ENCODE data around the gene PDGFA.
A peak's percentile ranks its signal among the peaks of the same experiment; 100 is the strongest.

PDGFA gene

GRCh38 chr7:494906-495305 is 24.7 kb downstream of the PDGFA start:
- no peak overlapping the region for H3K4me3 ChIP-seq (ENCODE audit: insufficient read length, low read depth)
- no peaks in the 10 kb centered on the region for H3K9me3 ChIP-seq (ENCODE audit: insufficient read depth, low read length)
- TF ChIP-seq ZNF274 (IDR thresholded peaks at IDR 0.05; ENCODE audit: low read depth, low read length) (no peak), SUZ12 (IDR thresholded peaks at IDR 0.05; ENCODE audit: extremely low read depth, insufficient read depth, insufficient read length) (no peak), YY1 (IDR thresholded peaks at IDR 0.05; ENCODE audit: insufficient read depth, insufficient read length) (no peak)
- DNase-seq (ENCODE audit: low read depth, low spot score): no peak
- peaks cover 34% of the 10 kb centered on the region for H3K4me1 ChIP-seq (ENCODE audit: insufficient read depth, insufficient read length)
- peaks cover 42% of the 10 kb centered on the region for H3K36me3 ChIP-seq (ENCODE audit: insufficient read depth, insufficient read length, low read length)
- H3K9ac ChIP-seq (ENCODE audit: insufficient read length, low read depth): no peak overlapping the region
- H3K27me3 ChIP-seq (ENCODE audit: insufficient read depth, insufficient read length): no peaks in the 10 kb centered on the region

GRCh38 chr7:494259-494687 is 25.4 kb downstream of the PDGFA start:
- Histone ChIP-seq H3K4me3 (ENCODE audit: insufficient read length, low read depth) (no peak overlapping the region), H3K4me1 (ENCODE audit: insufficient read depth, insufficient read length) (peaks cover 34% of the 10 kb centered on the region), H3K27me3 (ENCODE audit: insufficient read depth, insufficient read length) (no peaks in the 10 kb centered on the region), H3K36me3 (ENCODE audit: insufficient read depth, insufficient read length, low read length) (peaks cover 36% of the 10 kb centered on the region), H3K9me3 (ENCODE audit: insufficient read depth, low read length) (peaks cover 5% of the 10 kb centered on the region), H3K9ac (ENCODE audit: insufficient read length, low read depth) (no peak overlapping the region)
- TF ChIP-seq YY1 (IDR thresholded peaks at IDR 0.05; ENCODE audit: insufficient read depth, insufficient read length) (no peak), ZNF274 (IDR thresholded peaks at IDR 0.05; ENCODE audit: low read depth, low read length) (no peak), SUZ12 (IDR thresholded peaks at IDR 0.05; ENCODE audit: extremely low read depth, insufficient read depth, insufficient read length) (no peak)
- DNase-seq (ENCODE audit: low read depth, low spot score): no peak

- Histone ChIP-seq H3K4me1 (ENCODE audit: insufficient read depth, insufficient read length) (peaks cover 34% of the 10 kb centered on the region), H3K9me3 (ENCODE audit: insufficient read depth, low read length) (peaks cover 9% of the 10 kb centered on the region), H3K27me3 (ENCODE audit: insufficient read depth, insufficient read length) (no peaks in the 10 kb centered on the region), H3K36me3 (ENCODE audit: insufficient read depth, insufficient read length, low read length) (peaks cover 31% of the 10 kb centered on the region), H3K4me3 (ENCODE audit: insufficient read length, low read depth) (no peak overlapping the region), H3K9ac (ENCODE audit: insufficient read length, low read depth) (no peak overlapping the region)
- TF ChIP-seq YY1 (IDR thresholded peaks at IDR 0.05; ENCODE audit: insufficient read depth, insufficient read length) (no peak), SUZ12 (IDR thresholded peaks at IDR 0.05; ENCODE audit: extremely low read depth, insufficient read depth, insufficient read length) (no peak), ZNF274 (IDR thresholded peaks at IDR 0.05; ENCODE audit: low read depth, low read length) (no peak)
- no peak for DNase-seq (ENCODE audit: low read depth, low spot score)
Observed at GRCh38 chr7:493661-494251, 25.9 kb downstream of the PDGFA start.

- Histone ChIP-seq H3K4me3 (ENCODE audit: insufficient read length, low read depth) (no peak overlapping the region), H3K9me3 (ENCODE audit: insufficient read depth, low read length) (peaks cover 9% of the 10 kb centered on the region), H3K27me3 (ENCODE audit: insufficient read depth, insufficient read length) (no peaks in the 10 kb centered on the region), H3K36me3 (ENCODE audit: insufficient read depth, insufficient read length, low read length) (peaks cover 22% of the 10 kb centered on the region), H3K9ac (ENCODE audit: insufficient read length, low read depth) (peak overlapping the region; percentile 12), H3K4me1 (ENCODE audit: insufficient read depth, insufficient read length) (peaks cover 34% of the 10 kb centered on the region)
- TF ChIP-seq SUZ12 (IDR thresholded peaks at IDR 0.05; ENCODE audit: extremely low read depth, insufficient read depth, insufficient read length) (no peak), ZNF274 (IDR thresholded peaks at IDR 0.05; ENCODE audit: low read depth, low read length) (no peak), YY1 (IDR thresholded peaks at IDR 0.05; ENCODE audit: insufficient read depth, insufficient read length) (no peak)
- no peak for DNase-seq (ENCODE audit: low read depth, low spot score)
Observed at GRCh38 chr7:492714-493065, 27.0 kb downstream of the PDGFA start.

GRCh38 chr7:491958-492713 is 27.5 kb downstream of the PDGFA start:
- no peak for TF ChIP-seq YY1 (IDR thresholded peaks at IDR 0.05; ENCODE audit: insufficient read depth, insufficient read length)
- TF ChIP-seq ZNF274 (IDR thresholded peaks at IDR 0.05; ENCODE audit: low read depth, low read length): no peak
- no peak for TF ChIP-seq SUZ12 (IDR thresholded peaks at IDR 0.05; ENCODE audit: extremely low read depth, insufficient read depth, insufficient read length)
- H3K27me3 ChIP-seq (ENCODE audit: insufficient read depth, insufficient read length): no peaks in the 10 kb centered on the region
- H3K9ac ChIP-seq (ENCODE audit: insufficient read length, low read depth): peak overlapping the region; percentile 66
- H3K4me1 ChIP-seq (ENCODE audit: insufficient read depth, insufficient read length): peaks cover 34% of the 10 kb centered on the region
- H3K36me3 ChIP-seq (ENCODE audit: insufficient read depth, insufficient read length, low read length): peaks cover 17% of the 10 kb centered on the region
- DNase-seq (ENCODE audit: low read depth, low spot score): no peak
- H3K4me3 ChIP-seq (ENCODE audit: insufficient read length, low read depth): no peak overlapping the region
- H3K9me3 ChIP-seq (ENCODE audit: insufficient read depth, low read length): peaks cover 9% of the 10 kb centered on the region

DNA sequence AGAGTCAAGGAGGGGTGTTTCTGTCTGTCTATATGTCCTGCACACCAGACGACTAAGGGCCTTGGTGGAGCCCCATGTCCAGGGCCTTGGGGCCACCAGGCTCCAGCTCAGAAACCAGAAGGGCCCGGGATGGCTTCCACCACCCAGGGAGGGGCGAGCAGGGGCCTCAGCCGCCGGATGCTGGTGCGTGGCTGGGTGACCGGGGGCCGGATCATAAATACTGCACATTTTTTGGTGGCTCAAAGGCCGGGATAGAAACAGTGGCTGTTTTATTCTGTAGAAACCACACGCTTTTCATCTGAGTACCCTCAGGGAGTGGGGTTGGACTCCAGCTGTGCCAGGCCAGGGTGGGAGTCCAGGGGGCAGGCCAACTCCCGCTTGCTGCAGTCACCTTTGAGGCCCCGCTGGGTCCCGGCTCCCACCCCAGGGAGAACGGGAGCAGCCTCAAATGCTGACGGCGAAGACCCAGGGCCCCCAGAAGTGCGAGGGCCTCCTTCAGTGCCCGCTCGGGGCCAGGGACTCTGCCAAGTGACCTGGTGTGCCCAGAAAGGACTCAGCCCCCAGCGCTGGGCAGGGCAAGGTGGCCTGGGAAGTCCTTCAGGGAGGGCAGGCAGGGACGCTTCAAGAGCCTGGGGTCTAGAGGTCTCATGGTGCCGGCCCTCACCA is 28.2 kb downstream of the PDGFA start:
- Histone ChIP-seq H3K36me3 (ENCODE audit: insufficient read depth, insufficient read length, low read length) (peaks cover 10% of the 10 kb centered on the region), H3K4me3 (ENCODE audit: insufficient read length, low read depth) (no peak overlapping the region), H3K9me3 (ENCODE audit: insufficient read depth, low read length) (peaks cover 9% of the 10 kb centered on the region), H3K9ac (ENCODE audit: insufficient read length, low read depth) (peak overlapping the region; percentile 66), H3K4me1 (ENCODE audit: insufficient read depth, insufficient read length) (peaks cover 29% of the 10 kb centered on the region), H3K27me3 (ENCODE audit: insufficient read depth, insufficient read length) (no peaks in the 10 kb centered on the region)
- DNase-seq (ENCODE audit: low read depth, low spot score): no peak
- TF ChIP-seq ZNF274 (IDR thresholded peaks at IDR 0.05; ENCODE audit: low read depth, low read length) (no peak), SUZ12 (IDR thresholded peaks at IDR 0.05; ENCODE audit: extremely low read depth, insufficient read depth, insufficient read length) (no peak), YY1 (IDR thresholded peaks at IDR 0.05; ENCODE audit: insufficient read depth, insufficient read length) (no peak)

Measured in NT2/D1 (cell line).